GM18517 (cell line): ENCODE results near the gene LRRC28.
"Not testable (repeated sequence)": the region's sequence is repeated elsewhere in the genome, so short reads cannot be mapped to it uniquely, and the experiment has no call there.

Experiments used
- ATAC-seq: cut with Tn5 transposase; IDR thresholded peaks from one replicate; pipeline ENCODE4 v1.9.1; 2021; ENCODE audit warnings: mild to moderate bottlenecking, moderate library complexity; ENCODE audit not compliant: unreplicated experiment

The LRRC28 gene

DNA sequence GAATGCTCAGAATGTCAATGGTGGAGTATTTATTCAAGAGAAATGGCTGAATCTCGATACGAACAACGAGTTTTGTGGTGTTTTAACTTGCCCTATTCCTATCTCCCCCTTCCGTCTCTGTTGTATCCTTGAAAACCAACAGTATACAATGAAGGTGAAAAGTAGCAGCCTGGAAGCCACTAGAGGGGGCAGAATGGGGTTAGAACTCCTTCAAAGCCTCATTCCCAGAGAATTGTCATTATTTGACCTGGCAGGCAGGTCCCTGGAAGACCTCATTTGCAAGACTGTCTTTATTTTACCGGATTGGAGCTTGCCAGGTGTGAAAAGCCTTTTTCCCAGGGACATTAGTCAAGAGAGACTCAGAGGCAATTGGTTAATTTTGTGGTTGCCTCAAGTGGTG is 139.4 kb downstream of the LRRC28 start:
- ATAC-seq = no peak

DNA sequence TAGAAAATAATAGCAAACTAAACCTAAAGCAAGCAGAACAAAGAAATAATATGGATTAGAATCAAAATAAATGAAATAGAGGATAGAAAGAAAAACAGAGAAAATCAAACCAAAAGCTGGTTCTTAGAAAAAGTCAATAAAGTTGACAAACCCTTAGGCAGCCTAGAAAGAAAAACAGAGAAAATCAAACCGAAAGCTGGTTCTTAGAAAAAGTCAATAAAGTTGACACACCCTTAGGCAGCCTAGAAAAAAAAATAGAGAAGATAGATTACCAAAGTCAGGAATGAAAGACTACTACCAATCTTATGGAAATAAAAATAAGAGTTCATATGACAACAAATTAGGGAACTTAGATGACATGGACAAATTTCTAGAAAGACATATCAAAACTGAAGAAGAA is 142.4 kb downstream of the LRRC28 start:
- no peak for ATAC-seq

DNA sequence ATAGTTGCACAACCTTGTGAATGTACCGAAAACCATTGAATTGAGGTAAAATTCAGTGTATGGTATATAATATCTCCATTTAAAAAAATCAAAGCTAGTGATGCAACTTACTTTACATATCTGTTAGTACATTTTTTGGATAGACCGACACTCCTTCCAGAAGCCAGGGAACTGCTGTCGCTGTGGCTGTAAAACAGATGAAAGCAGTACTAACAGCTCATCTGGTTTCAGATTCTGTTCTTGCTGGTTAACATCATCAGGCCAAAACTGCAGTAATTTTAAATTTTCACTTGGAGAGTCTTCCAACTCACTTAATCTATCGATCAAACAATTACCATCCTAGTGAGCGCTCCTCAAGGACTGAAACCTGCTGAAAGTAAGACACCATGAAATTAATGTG is 145.1 kb downstream of the LRRC28 start:
- no peak for ATAC-seq

DNA sequence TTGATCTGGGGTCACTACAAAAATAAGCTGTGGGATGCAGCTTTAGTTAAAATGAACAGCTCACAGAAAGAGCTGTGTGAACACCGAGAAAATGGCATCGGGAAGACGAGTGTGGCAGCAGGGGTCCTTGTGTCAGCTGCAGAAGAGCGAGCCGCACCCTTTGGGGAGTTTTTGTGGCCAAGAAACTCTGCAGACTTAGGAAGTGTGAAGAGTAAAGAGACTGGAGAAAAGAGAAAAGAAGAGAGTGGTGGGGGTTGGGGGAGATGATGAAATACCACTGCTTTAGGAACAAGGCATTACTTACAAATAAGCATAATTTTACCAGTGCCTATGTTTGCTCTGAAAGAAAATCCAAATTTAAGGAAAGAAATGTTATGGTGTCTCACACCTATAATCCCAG is 147.8 kb downstream of the LRRC28 start:
- no peak for ATAC-seq

DNA sequence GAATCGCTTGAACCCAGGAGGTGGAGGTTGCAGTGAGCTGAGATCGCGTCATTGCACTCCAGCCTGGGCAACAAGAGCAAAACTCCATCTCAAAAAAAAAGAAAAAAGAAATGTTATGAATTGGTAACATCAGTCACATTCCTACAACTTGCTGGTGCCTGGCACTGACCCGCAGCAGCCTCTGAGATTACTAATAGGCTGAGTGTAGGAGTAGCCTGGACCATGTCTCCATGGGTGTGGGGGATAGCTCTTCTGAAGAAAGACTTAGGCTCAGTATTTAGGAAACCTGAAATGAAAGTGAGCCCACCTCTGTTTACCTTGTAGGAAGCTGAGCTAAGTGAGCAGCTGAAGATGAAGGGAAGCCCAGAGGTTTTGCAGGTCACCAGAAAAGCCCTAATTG is 148.3 kb downstream of the LRRC28 start:
- ATAC-seq = no peak

DNA sequence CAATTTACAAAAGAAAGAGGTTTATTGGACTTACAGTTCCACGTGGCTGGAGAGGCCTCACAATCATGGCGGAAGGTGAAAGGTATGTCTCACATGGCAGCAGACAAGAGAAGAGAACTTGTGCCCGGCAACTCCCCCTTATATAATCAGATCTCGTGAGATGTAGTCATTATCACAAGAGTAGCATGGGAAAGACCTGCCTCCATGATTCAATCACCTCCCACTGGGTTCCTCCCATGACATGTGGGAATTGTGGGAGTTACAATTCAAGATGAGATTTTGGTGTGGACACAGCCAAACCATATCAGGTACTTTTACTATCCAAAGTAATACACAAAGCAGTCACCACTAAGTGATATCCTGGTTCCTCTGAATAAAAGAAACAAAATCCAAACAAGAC is 149.9 kb downstream of the LRRC28 start:
- not testable (repeated sequence) for ATAC-seq

DNA sequence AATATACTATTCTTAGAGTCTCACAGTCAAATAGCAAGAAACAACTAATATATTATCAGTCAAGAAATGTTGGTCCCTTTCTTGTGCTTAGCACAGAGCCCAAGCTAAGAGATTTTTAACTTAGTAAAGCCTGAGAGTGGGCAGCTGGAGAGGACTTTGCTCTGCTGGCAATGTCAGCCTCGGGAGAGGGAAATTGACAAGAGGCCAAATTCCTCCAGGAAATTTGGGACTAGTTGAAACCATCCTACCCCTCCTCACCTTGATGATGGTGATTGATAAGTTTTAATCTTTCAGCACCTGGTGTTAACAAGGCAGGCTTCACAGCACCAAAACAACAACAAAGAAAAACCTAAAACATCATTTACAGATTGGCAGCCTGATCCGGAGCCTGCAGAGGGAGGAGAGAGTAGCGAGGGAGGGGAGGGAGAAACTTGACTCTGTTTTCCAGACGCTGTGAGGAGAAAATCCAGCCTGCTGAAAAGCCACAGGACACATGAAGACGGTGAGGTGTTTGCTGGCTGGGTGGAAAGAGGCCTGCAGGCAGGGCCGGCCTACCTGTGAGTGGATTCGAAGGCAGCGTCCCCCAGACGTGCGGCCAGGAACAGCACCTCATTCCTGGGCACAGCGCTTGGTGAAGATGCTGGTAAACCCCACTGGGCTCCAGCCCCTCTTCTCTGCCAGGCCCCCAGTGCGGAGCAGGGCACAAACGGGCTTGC is 150.9 kb downstream of the LRRC28 start:
- no peak for ATAC-seq

DNA sequence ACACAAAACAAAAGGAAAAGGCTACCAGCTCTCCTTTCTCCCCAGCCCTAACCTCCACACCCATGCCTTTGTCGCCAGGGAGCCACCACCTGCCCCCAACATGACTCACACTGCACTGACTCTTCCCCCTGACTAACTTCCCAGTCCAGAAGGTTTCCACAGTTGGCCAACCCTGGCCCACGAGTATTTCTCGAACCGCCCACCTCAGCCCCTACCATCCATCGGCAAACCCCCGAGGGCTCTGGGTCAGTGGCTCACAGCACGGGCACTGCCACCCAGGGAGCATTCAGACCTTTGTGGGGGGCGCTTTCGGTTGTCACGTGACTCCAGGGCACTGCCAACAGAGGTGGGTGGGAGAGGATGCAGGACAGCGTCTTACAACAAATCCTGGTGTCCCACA is 152.3 kb downstream of the LRRC28 start:
- no peak for ATAC-seq

DNA sequence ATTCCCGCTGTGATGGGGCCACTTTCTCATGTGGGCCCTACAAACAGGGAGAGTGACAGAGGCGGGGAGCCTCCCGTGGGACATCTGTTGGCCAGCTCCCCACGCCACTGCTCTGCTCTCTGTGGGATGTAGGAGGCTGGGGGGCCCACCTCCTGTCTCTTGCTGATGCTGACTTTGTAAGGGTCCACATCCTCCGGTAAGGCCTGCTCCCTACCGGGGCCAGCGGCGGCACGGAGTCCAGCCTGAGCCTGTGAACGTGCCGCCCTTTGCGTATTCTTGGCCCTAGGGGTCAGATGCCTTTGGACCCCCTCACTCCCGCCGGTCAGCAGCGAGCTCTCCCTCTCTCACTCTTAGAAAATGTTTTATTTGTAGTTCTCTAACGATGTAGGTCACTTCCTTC is 153.2 kb downstream of the LRRC28 start:
- ATAC-seq = no peak

DNA sequence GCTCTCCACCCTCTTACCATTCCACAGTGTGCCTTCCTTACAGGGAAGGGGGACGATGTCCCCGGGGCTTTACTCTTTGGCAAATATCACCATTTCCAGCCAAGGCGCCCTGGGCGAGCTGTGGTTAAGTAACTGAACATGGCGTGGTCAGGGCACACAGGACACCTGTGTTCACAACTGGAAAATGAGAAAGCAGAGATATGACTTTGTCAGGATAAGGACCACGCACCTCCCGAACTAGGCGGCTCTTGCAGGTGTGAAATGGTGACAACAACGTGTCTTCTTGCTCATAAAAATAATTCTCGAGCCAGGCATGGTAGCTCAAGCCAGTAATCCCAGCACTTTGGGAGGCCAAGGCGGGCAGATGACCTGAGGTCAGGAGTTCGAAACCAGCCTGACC is 154.8 kb downstream of the LRRC28 start:
- no peak for ATAC-seq

DNA sequence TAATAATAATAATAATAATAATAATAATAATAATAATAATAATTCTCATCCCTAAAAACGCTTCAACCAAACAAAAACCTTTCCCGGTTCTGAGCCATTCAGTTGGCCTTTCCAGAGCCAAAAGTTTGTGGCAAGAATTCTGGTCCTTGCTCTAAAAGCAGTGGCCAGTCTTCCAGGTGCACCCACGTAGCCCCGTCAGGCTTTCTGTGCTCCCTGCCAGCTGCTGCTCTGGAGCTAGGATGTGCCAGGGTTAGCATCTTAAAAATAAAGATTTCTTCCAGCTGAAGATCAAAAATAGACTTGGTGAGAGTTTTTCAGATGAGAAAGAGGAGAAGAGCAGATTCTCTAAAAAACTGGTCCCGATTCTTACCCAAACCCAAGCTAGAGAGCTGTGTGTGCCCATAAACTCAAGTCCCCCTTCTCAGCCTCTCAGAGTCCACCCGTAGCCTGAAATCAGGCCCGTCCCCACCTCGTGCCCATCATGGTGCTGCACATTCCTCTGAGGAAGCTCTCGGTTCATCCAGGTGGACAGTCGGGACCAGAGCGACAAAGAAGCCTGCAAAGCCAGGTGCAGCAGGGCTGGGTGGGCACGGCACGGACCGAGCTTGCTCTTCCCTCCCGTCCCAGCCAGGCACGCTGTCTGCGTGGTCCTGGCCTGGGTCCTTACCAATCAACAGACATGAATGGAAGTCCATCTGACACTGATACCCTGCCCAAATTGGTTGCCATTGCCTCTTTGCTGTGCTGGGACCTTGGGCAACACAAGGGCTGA is 155.6 kb downstream of the LRRC28 start:
- no peak for ATAC-seq

DNA sequence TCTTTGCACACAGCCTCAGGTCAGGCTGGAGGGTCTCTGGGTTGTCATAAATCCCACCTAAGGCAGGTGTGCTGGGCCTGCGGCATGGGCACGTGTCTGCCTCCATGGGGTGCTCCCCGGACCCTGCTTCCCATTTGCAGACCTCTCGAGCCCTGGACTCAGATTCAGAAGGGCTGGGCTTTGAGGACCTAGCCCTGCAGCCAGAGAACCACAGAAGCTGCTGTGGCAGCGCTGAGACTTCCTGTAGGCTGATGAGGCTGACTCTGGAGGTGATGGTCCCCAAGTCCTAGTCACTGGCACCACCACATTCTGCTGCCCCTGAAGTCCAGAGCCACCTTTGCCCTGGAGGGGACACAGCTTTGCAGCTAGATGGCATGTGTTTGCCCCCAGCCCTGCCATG is 156.4 kb downstream of the LRRC28 start:
- no peak for ATAC-seq

DNA sequence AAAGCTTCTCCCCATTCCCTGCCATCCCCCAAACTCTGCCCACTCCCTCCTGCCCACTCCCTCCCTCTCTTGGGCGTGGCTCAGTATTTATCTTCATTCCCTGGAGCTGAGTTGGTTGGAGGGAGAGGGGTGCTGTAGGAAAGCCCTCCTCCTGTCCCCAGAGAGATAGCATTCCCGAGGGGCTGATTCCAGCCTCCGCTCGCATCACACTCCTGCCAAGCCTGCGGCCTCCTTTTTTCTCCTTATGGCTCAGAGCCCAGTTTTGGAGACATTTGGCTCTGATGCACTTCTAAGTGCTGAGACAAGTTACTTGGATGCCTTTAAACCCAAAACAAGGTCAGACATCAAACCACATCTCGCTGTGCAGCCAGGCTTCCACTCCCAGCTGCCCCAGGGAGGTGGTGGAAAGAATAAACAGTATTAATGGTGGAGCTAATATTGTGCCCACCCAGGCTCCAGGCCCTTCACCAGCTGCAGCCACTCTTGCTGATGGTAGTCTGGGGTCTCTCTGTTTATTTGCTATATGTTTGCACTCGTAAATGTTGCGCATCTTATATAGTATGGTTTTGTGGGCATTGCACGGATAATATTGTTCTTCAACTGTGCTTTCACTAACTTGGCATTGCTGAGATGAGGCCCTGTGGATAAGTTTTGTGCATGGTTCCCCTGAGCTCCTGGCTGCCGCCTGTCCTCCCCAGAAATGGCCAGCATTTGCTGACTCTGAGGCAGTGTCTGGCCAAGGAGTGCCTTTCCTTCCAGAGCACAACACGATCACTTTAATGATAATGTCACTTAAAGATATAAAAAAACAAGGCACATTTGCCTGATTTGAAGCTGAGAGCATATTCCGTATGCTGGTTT is 157.2 kb downstream of the LRRC28 start:
- ATAC-seq = no peak

DNA sequence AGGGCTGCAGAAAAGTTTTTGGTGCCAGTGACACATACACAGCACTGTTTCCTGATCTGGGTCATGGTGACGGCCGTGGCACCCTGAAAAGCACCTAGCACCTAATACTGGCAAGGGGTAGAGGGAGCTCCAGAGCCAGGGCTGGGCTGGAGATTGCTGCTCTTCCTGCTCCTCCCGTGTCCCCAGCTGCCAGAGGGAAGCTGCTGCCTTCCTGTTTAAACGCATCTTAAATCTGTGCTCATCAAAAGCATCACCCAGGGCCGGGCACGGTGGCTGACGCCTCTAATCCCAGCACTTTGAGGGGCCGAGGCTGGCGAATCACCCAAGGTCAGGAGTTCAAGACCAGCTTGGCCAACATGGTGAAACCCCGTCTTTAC is 157.8 kb downstream of the LRRC28 start:
- no peak for ATAC-seq

DNA sequence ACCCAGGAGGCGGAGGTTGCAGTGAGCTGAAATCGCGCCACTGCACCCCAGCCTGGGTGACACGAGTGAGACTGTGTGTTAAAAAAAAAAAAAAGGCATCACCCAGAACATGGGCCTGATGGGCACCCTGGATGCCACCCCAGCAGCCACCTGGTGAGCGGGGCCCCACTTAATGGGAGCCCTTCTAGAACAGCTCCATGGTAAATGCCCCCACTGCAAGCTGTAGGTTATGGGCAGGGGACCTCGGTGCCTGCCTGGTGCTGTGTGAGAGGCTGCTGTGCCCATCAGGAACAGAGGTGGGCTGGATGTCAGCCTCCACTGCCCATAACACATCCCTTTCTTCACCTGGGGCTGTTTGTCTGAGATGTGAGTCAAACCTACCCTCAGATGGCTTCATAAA is 158.3 kb downstream of the LRRC28 start:
- ATAC-seq = no peak

DNA sequence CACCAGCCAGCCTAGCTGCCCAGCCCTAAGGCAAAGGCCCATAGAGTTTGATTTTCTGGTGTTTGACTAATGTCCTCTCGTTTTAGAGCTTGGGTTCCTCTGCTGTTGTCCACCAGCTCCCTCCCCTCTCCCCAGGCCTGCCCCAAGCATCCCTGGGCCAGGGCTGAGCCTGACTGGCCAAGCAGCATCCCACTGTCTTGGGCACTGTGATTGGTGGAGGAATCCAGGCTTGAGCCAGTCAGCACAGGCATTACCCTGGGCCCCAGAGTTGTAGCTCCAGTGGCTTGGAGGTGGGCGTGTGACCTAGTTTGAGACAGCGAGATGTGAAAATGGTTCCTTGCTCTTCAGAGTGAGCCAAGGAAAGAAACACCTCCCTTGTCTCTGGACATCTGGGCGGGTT is 159.2 kb downstream of the LRRC28 start:
- no peak for ATAC-seq

DNA sequence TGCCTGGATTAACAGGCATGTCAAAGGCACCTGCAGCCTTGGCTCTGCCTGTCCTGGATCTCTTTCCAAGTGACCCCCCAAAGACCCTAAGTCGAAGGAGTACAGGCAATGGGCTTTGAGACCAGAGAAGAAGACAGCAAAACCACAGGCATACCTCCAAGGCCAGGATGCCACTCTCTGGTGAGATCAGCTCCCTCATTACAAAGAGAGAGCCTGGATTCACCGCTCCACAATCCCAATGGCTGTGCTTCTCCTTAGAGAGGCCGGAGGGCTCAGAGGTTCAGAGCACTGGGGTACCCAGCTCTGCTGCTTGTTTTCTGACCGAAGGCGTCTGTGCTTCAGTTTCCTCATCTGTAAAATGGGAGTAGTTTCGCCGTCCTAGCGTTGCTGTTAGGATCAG is 160.0 kb downstream of the LRRC28 start:
- no peak for ATAC-seq

DNA sequence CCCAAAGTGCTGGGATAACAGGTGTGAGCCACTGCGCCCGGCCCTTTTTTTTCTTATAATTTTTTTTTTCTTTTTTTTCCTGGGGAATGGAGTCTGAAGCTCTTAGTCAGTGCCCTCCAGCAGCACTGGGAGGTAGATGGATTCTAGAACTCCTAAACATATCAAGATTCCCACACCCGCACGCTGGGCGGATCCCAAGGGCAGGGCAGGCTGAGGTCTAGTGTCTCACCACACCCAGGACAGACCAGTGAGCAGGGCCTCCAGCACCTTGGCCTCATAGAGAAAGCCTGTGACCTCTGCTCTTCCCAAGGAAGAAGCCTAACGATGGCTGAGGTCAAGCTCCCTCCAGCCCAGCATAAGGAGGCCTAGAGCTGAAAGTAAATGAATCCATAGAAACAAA is 160.8 kb downstream of the LRRC28 start:
- no peak for ATAC-seq

DNA sequence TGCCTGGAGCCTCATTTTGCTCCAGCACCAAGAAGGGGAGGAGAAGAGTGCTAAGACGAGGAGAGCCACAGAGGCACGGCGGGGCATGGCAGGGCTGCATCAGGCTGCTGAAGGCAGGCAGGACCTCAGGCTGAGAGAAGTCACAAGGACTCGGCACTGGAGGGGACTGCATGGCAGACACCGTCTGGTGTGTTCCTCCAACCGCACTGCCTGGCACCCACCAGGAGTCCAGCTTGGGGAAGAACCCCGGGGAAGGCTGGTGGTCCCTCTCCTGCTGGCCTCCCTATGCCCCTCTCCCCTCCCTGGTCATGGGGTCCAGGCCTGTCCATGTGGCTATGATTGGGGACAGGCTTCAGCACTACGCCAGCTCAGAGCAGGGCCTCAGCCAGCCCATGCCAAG is 161.3 kb downstream of the LRRC28 start:
- no peak for ATAC-seq

DNA sequence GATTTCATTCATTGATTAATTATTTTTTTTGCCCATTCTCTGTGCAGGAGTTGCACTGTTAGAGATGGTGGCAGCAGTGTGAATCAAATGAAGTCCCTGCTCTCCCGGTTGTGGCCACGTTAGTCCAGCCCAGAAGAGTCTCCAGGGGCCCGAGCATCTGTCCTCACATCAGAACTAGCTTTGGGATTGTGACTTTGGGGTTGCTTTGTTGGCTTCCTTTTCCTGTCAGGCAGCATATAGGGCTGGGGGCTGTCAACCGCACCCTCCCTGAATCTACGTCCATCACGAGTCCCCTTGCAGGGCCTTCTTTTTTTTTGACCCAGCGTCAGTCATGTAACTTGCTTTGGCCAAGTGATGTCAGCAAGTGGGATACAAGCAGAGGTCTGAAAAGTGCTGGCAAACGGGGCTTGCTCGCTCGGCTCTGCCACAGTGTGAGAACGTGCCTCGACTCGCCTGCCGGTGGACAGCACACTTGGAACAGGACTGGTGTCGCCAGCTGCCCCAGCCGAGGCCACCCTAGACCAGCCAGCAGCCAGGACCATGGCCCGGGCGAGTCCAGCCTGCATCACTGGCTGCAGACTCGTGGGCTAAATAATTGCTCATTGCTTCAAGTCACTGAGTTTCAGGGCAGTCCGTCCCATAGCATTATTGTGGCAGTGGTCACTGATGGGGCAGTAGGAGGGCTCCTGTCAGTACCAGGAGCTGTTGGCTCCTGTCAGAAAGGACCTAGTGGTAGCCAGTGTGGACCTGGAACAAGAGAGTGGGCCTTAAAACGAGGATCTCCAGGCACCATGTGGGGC is 162.9 kb downstream of the LRRC28 start:
- ATAC-seq = no peak
